Lower lobe of right lung (tissue), 2 donors: ENCODE data around the gene VMP1. TPM values are rescaled to one million over a fixed set of nuclear protein-coding genes. Genes with fewer than 3 reads are reported as not detected.

ENCODE experiments used
- ATAC-seq, 2 donors: fragments of 200-7000 bp; cut with Tn5 transposase; one replicate each; pipeline ENCODE4 v1.9.1; 2020 to 2022; ENCODE audit warnings: mild to moderate bottlenecking in 2 of 2, moderate library complexity in 2 of 2
- DNase-seq: peaks from one replicate; pipeline ENCODE4 v3.0.0-alpha.2; 2020
- H3K27ac ChIP-seq: fragments of 200-600 bp; one replicate; pipeline ENCODE4 v1.8.0; 2022
- H3K27me3 ChIP-seq: fragments of 200-600 bp; one replicate; pipeline ENCODE4 v1.8.0; 2022; ENCODE audit warnings: low read depth
- H3K36me3 ChIP-seq: fragments of 200-600 bp; one replicate; pipeline ENCODE4 v1.8.0; 2022; ENCODE audit warnings: mild to moderate bottlenecking
- H3K4me1 ChIP-seq: fragments of 200-600 bp; one replicate; pipeline ENCODE4 v1.8.0; 2022
- H3K4me3 ChIP-seq: fragments of 200-600 bp; one replicate; pipeline ENCODE4 v1.8.0; 2022; ENCODE audit warnings: mild to moderate bottlenecking
- H3K9me3 ChIP-seq: fragments of 200-600 bp; one replicate; pipeline ENCODE4 v1.8.0; 2022
- intact Hi-C: fragments of 100-400 bp; cut with DNase I; formaldehyde crosslinking; loops from one replicate; pipeline ENCODE4 v1.11.0; 2022
- total RNA-seq: library from RNA; stranded (reverse); fragmentation: NEBNext Ultra II Directional; extraction: Animal tissue kit (Norgen Biotek cat#: 25700); gene quantifications from one replicate; pipeline ENCODE4 v1.2.1, GENCODE V29; 2021
- TF ChIP-seq, protein P1 (sequence below): fragments of 200-600 bp; IDR thresholded peaks from one replicate; pipeline ENCODE4 v1.8.0; 2022; ENCODE audit warnings: antibody characterized with exemption, mild to moderate bottlenecking
- donor health status: DM: no; HTN: yes; CAD: no; lungs with severe emphysema.

Gene VMP1
- total RNA-seq, 1 donor from 2014 or later, result 176 TPM

- TF ChIP-seq, protein P1, sequence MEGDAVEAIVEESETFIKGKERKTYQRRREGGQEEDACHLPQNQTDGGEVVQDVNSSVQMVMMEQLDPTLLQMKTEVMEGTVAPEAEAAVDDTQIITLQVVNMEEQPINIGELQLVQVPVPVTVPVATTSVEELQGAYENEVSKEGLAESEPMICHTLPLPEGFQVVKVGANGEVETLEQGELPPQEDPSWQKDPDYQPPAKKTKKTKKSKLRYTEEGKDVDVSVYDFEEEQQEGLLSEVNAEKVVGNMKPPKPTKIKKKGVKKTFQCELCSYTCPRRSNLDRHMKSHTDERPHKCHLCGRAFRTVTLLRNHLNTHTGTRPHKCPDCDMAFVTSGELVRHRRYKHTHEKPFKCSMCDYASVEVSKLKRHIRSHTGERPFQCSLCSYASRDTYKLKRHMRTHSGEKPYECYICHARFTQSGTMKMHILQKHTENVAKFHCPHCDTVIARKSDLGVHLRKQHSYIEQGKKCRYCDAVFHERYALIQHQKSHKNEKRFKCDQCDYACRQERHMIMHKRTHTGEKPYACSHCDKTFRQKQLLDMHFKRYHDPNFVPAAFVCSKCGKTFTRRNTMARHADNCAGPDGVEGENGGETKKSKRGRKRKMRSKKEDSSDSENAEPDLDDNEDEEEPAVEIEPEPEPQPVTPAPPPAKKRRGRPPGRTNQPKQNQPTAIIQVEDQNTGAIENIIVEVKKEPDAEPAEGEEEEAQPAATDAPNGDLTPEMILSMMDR, result no peak
- Histone ChIP-seq H3K27me3 (no peaks in the 10 kb centered on the region), H3K27ac (no peak overlapping the region), H3K4me3 (no peak overlapping the region), H3K4me1 (peaks cover 37% of the 10 kb centered on the region), H3K9me3 (no peaks in the 10 kb centered on the region), H3K36me3 (peaks cover 15% of the 10 kb centered on the region)
- DNase-seq (no peak), ATAC-seq (no peak)
- intact Hi-C loops, result no loop called here
Measured at GRCh38 chr17:59727817-59728533, 20.5 kb downstream of the VMP1 start.

- no peak for DNase-seq
- Histone ChIP-seq H3K4me3 (no peak overlapping the region), H3K4me1 (peaks cover 32% of the 10 kb centered on the region), H3K36me3 (peaks cover 22% of the 10 kb centered on the region), H3K9me3 (no peaks in the 10 kb centered on the region), H3K27me3 (no peaks in the 10 kb centered on the region), H3K27ac (no peak overlapping the region)
- intact Hi-C loops, result no loop called here
- no peak for ATAC-seq
- TF ChIP-seq, protein P1, result no peak
Measured at GRCh38 chr17:59730268-59730834, 22.9 kb downstream of the VMP1 start.

DNA sequence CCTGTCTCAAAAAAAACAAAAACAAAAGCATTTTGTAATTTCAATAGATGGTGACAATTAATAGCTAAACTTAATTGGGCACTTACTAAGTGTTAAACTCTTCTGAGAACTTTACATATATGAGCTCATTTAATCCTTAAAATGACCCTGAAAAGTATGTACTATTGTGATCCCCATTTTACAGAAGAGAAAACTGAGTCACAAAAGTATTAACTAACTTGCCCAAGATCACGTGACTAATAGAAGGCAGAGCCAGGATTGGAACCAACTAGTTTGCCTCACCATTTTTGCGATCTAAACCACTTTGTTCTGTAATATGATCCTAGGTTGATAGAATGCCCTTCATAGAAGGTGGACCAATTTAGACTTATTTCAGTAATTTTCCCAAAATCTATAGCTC is 26.2 kb downstream of the VMP1 start:
- TF ChIP-seq, protein P1, result no peak
- peaks cover 55% of the 10 kb centered on the region for H3K36me3 ChIP-seq
- no peak for DNase-seq
- no peaks in the 10 kb centered on the region for H3K9me3 ChIP-seq
- H3K4me3 ChIP-seq, result no peak overlapping the region
- no peak for ATAC-seq
- intact Hi-C loops, result no loop called here
- peaks cover 13% of the 10 kb centered on the region for H3K4me1 ChIP-seq
- H3K27ac ChIP-seq, result no peak overlapping the region
- H3K27me3 ChIP-seq, result no peaks in the 10 kb centered on the region

DNA sequence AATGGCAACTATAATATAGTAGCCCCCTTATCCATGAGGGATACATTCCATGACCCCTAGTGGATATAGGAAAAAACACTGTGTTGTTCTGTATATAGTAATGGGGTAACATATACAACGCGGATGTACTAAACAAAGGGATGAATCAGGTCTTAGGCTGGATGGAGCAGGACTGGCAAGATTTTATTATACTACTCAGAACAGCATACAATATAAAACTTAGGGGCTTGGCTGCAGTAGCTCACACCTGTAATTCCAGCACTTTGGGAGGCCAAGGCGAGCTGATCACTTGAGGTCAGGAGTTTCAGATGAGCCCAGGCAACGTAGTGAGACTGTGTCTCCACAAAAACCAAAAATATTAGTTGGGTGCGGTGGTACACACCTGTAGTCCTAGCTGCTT is 26.8 kb downstream of the VMP1 start:
- TF ChIP-seq, protein P1, result no peak
- H3K9me3 ChIP-seq, result no peaks in the 10 kb centered on the region
- DNase-seq, result no peak
- H3K36me3 ChIP-seq, result peaks cover 60% of the 10 kb centered on the region
- no peak for ATAC-seq
- no peak overlapping the region for H3K27ac ChIP-seq
- H3K27me3 ChIP-seq, result no peaks in the 10 kb centered on the region
- intact Hi-C loops, result no loop called here
- peaks cover 8% of the 10 kb centered on the region for H3K4me1 ChIP-seq
- H3K4me3 ChIP-seq, result no peak overlapping the region

DNA sequence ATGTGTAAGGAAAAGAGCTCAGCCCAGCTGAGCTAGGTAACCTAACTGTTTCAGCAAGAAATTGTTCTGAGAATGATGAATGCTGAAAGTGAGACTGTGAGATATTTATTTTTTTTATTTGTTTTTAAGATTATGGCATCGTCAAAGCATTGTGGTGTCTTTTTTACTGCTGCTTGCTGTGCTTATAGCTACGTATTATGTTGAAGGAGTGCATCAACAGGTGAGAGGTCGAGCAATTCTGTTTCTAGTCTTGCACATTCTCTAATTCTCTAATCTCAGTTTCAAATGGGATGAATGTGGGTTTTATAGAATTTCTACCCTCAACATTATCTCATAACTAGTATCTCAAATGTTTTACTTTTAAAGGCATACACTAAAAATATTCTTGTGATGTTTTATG is 29.9 kb downstream of the VMP1 start:
- Histone ChIP-seq H3K36me3 (peaks cover 73% of the 10 kb centered on the region), H3K4me3 (no peak overlapping the region), H3K9me3 (no peaks in the 10 kb centered on the region), H3K27ac (no peak overlapping the region), H3K27me3 (no peaks in the 10 kb centered on the region), H3K4me1 (no peaks in the 10 kb centered on the region)
- no peak for ATAC-seq
- intact Hi-C loops, result no loop called here
- TF ChIP-seq, protein P1, result no peak
- DNase-seq, result no peak
